ENCODE results near the gene LIME1.
A peak's percentile ranks its signal among the peaks of the same experiment; 100 is the strongest.

LIME1 gene

DNA sequence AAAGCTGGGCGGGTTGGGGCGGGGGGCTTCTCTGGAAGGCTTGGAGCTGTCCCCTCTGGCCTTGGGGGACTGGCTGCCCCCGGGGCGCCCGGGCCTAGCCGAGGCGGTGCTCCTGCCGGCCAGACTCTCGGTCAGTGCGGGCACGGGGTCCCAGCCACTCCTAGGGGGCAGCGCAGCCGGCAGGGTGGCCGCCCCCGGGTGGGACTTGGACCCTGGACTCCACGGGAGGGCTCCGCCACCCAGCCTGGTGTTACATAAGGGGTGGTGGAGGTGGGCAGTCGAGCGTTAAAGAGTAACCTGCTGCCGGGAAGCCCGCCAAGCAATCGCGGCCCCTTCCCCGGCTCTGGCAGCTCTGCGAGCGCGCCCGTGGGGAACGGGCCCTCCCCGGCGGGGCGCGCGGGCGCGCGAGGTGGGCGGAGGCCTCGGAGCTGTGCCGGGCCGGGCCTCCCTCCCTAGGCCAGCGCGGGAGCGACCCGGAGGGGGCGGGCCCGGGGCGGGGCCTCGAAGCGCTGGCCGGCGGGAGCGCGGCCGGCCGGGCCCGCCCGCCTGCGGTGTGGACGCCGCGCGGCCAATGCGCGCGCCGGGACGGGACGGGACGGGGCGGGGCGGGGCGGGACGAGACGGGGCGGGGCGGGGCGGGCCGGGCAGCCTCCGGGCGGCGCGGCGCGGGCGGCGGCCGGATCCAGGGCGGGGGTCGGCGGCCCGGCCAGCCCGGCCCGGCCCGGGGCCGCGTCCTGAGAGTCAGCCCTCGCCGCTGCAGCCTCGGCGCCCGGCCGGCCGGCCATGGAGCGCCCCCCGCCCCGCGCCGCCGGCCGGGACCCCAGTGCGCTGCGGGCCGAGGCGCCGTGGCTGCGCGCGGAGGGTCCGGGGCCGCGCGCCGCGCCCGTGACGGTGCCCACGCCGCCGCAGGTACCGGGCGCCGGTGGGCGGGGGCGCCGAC, 2.9 kb downstream of the LIME1 start, which contains the start of gene SLC2A4RG:
Gene SLC2A4RG, plus strand, starts transcription at position 647 of the 940 bp plus-strand sequence. Its CDS starts 137 bp downstream, at position 784.
- peak; percentile 32 for DNase-seq

DNA sequence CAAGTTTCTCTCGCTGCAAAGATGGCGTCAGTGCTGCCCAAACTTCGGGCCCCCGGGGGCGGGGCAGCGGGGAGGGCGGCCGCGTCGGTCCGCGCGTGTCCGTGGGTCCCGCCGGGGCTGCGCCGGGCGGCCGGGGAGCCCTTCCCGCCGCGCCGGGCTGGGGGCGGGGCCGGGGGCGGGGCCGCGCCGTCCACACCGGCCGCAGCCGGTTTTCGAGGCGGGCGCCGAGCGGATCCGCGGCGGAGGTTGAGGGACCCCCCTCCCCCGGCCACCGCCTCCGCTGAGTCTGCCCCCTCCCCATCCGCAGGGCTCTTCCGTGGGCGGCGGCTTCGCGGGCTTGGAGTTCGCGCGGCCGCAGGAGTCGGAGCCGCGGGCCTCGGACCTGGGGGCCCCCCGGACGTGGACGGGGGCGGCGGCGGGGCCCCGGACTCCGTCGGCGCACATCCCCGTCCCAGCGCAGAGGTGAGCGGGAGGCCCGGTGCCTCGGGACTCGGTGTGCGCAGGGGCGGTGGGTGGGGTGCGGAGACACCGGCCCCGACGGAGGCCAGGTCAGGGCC, 3.7 kb downstream of the LIME1 start:
- DNase-seq: no peak

DNA sequence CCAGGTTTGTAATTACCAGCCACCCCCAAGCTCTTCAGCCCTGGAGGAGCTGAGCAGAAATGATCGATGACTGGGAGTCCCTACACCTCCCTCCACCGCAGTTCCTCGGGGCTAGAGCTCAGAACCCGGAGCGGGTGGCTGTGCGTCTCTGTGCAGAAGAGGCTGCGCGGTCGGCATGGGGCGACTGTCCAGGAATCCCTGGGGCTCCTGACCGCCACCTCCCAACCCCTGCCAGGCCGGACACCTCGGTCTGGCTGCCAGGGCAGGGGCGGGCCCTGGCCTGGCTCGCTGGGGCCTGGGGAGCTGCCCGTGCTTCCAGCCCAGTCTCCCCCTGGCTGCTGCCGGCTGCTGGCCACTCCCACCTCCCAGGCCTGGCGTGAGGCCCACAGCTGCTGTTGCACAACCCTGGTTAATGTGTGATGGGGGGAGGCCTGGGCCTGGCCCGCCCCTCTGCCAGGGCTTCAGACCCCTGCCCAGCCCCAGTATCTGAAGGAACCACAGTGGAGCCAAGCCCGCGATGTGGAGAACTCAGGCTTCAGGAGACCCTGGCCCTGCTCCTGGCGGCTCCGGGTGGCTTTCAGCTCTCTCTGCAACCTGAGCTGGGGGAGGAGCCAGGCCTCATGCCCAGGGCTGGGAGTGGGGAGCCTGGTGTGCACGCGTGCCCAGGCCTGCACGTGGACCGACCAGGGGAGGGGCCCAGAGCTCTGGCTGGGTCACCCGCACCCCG, 4.3 kb downstream of the LIME1 start:
- DNase-seq: peak; percentile 63

DNA sequence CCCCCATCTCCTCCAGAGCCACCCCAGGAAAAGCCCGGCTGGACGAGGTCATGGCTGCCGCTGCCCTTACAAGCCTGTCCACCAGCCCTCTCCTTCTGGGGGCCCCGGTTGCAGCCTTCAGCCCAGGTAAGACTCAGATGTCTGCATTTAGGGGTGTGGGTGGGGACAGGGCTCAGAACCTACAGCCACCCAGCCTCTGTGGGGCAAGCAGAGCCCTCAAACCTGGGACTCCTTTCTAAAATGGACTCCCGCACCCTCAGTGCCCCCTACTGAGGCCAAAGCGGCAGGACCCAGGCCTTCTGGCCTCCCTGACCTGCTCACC, 4.9 kb downstream of the LIME1 start:
- DNase-seq: no peak

DNA sequence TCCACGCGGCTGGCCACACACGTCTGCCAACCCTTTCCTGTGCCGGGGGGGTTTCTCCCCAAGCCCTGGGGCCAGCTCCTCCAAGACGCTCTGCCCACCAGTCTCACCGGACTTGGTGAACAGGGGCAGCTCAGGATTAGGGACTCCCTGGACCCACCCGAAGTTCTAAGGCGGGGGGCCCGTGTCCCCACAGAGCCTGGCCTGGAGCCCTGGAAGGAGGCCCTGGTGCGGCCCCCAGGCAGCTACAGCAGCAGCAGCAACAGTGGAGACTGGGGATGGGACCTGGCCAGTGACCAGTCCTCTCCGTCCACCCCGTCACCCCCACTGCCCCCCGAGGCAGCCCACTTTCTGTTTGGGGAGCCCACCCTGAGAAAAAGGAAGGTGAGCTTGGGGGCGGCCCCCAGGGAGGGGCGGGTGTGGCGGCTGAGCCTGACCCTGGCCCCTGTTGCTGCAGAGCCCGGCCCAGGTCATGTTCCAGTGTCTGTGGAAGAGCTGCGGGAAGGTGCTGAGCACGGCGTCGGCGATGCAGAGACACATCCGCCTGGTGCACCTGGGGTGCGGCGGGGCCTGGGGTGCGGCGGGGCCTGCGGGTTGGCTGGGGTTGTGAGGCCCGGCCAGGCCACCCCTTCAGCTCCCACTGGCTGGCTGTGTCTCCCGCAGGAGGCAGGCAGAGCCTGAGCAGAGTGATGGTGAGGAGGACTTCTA, 5.4 kb downstream of the LIME1 start:
- no peak for DNase-seq

DNA sequence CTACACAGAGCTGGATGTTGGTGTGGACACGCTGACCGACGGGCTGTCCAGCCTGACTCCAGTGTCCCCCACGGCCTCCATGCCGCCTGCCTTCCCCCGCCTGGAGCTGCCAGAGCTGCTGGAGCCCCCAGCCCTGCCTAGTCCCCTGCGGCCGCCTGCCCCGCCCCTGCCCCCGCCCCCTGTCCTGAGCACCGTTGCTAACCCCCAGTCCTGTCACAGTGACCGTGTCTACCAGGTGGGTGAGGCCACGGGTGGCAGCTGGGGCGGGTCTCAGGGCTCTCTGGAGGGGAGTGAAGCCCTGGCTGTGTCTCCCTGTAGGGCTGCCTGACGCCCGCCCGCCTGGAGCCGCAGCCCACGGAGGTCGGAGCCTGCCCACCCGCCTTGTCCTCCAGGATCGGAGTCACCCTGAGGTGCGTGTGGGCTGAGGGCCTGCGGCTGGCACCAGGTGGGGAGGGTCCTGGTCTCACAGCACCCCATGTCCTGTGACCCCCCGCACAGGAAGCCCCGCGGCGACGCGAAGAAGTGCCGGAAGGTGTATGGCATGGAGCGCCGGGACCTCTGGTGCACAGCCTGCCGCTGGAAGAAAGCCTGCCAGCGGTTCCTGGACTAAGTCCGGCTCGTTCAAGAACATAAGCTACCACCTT, 6.0 kb downstream of the LIME1 start:
- DNase-seq: no peak

DNA sequence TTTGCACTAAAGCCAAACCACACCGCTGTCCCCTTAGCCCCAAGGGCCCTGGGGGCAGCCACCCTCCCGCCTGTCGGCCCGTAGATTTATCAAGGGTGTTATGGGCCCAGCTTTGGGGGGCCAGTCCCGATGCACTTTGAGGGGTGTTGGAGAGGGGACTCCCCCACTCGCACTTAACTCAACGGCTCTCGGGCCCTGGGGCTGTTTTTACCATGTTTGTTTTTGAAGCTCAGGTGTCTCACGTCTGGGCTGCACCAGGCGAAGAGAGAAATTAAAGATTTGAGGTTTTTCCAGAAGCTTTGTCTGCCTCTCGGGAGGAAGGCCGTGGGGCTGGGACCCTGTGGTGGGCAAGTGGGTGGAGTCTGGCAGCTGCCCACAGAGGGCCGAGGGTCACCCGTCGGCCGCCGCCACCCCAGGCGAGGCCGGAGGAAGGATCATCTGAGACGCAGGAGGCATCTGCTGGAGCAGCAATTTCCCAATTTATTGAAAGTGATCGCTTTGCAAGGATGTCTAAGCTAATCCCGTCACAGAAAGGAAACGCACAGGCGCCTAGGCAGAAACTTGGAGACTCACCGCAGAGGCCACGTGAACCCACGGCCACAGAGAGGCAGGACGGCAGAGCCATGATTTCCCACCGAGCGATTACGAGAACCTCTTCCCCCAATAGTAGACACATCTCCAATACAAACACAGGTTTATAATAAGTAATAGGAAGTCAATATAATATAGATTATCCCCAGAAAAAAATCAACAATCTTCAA, 6.9 kb downstream of the LIME1 start:
- no peak for DNase-seq

DNA sequence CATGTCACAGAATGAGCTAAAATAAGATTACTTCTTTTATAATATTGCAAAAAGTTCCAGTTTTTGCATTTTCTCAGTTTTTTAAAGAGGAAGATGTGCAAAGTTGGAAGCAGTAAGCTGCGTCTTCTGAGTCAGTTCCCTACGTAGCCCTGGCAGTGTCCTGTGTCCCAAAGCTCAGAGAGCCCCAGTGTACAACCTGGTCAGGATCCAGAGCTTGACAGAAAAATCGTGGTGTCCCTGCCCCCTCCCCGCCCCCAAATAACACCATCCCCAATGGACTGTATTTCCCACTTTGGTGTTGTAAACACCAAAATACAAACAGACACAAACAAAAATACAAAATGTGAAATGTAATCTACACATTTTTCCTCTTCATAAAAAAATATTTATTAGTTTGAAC, 7.7 kb downstream of the LIME1 start:
- no peak for DNase-seq

DNA sequence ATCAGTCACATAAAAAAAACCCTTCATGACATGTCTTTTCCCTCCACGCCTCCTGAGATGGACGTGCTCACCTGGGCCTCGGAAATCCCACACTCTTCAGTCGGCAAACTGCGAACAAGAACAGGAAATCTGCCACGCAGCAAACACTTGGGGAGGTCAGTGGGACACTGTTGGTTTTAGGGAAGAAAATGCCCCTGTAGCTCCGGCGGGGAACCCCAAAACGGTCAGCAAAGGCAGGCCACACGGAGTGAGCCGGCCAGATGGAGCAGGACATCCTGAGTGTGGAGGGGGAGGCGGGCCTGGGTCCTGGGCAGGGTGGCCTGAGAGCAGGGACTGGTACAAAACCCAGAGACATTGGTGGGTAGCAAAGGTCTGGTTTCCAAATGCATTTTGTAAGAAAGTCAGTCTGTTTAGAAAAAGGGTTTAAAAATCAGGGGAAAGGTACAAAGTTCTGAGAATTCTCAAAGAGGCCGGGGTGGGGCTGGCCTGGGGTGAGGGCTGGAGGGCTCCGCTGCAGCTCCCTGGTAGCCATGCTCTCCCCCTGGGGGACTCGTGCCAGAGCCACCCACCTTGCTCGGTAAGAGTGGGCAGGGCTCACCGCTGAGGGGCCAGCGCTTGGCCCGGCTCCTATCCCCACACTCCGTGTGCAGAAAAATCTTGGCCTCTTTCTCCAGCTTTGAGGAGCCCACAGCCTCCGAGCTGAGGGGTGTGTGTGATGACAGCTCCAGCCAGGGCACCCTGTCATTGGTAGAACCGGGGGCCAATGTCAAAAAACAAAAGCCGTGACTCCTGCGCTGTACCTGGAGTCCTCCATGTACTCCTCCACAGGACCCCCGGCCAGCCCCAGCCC, 8.3 kb downstream of the LIME1 start:
- DNase-seq: no peak

DNA sequence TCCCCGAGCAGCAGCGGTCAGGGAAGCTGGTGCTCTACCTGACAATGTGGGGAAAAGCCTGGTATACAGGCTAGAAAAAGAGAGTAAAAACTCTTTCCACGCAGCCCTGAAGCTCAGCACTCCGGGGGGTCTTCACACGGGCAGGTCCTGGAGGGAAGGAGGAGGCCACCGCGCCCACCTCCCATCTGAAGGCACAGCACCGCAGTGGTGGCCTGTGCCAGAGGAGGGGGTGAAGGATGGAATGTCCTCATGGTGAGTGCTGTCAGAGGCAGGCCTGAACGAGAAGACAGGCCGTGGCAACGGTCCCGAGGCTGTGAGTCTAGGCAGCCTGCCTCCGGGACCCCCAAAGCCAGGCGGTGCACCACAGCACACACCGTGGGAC, 9.0 kb downstream of the LIME1 start:
- no peak for DNase-seq

DNA sequence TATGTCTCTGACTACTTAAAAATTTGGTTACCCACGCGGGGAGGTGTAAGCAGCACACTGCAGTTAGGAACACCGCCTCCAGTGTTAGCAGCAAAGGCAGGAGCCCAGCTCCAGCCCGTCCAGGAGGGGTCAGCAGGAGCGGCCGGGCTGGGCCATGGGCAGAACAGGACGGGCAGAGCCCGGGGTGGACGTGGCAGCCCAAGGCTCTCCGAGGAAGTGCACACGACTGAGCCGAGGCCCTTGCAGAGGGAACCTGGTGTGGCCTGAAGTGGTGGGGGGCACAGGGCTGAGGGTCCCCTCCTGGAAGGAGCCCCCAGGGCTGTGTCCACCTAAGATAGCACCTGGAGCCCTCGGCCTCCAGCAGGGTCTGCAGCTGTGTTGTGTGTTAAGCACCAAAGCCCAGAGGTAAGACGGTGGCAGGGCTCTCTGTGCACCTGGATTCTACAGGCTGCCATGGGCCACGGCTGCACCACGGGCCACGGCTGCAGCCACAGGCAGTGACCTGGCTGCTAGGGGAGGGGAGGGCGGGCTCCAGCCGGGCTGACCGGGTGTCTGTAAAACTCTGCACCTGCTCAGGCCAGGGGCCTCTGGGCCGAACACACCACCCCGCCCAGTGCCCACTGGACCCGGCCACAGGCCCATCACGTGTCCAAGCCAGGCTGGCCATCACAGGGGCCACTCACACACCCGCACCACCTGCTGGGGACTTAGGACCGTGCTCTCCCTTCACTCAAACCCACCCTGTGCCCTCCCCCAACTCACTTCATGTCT, 9.7 kb downstream of the LIME1 start:
- DNase-seq: no peak

DNA sequence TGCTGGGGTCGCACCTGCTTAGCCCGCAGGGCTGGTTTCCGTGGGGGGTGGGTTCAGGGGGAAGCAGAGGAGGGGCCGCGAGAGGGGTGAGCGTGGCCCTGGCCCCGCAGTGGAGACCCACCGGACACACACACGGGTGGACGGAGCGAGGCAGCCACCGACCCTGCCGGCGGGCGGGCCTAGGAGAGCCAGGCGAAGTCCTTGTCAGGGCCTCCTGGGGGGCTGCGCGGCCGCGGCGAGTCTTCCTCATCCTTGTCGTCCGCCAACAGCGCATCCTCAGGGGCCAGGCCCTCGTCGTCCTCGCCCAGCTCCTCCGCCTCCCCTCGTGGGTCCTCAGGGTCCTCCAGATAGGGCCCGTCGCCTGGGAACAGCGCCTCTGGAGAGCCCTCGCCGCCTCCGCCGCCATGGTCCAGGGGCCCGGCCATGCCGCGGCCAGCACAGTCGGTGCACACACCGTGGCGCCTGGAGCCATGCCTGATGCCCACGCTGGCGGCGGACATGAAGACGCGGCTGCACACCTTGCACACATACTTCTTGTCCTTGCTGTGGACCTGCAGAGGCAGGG, 10.4 kb downstream of the LIME1 start:
- no peak for DNase-seq

DNA sequence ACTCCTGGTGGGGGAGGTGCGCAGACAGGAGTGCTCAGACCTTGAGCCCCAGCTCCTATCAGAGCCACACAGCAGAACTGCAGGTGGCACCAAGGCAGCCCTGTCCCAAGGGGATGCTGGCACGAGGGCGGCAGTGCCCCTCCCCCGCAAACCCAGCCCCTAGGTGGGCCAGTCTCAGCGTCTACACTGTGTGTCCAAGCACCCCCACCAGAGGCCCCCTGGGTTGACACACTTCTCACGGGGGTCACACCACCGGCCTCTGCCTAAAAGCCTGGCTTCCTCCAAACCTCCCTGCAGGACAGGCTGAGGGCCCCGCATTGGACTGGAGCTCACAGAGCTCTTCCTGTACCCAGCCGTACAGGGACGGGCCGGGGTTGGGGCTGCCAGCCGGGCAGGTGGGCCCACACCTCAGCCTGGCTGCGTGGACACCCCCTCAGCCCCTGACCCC, 11.2 kb downstream of the LIME1 start:
- no peak for DNase-seq

DNA sequence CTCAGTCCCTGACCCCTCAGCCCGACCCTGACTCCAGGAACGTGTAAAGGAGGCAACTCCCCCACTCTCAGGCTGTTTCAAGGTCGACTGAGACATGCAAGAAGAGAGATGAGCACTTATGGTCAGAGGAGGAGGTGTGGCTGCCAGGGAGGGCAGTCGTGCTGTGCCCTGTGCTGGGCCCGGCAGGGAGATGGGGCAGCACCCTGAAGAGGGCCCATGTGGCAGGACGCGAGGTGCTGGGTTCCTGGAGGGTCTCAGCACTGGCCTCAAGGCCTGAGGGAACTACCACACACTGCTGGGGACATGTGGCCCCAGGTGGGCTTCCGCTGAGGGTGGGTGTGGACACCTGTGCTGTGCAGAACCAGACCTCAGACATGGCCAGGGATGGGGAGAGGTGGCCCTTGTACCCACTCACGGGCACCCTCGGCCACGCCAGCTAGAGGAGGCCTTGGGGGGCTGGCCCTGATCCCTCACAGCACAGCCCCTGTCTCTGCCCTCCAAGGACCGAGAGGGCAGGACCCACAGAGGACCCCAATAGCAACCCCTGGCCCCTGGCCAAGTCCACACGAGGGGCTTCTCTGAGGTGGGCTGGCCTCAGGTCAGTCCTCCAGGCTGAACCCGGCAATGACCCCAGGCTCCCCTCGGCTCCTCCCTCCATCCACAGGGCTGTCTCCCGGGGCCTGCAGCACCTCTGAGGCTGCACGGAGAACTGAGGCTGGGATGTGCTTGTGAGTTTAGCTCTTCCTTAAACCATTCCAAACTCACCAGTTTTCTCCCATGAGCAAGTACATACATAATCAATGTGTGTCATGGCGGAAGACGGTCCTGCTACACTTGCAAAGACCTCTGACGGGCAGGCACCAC, 11.8 kb downstream of the LIME1 start:
- DNase-seq: no peak

DNA sequence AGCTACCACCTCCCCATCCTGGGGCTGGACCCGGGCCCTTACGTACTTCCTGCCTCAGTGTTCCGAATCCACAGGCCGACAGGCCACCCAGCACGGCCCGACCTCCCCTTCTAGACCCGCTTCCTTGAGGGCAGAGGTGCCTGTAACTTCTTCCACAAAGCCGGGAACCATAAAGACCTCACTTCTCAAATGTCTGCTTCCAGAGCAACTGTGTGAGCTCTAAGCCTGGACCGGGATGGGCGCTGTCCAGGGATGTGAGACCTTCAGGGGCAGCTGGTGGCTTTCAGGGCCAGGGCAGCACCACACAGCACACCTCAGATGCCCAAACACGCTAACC, 12.4 kb downstream of the LIME1 start:
- no peak for DNase-seq

DNA sequence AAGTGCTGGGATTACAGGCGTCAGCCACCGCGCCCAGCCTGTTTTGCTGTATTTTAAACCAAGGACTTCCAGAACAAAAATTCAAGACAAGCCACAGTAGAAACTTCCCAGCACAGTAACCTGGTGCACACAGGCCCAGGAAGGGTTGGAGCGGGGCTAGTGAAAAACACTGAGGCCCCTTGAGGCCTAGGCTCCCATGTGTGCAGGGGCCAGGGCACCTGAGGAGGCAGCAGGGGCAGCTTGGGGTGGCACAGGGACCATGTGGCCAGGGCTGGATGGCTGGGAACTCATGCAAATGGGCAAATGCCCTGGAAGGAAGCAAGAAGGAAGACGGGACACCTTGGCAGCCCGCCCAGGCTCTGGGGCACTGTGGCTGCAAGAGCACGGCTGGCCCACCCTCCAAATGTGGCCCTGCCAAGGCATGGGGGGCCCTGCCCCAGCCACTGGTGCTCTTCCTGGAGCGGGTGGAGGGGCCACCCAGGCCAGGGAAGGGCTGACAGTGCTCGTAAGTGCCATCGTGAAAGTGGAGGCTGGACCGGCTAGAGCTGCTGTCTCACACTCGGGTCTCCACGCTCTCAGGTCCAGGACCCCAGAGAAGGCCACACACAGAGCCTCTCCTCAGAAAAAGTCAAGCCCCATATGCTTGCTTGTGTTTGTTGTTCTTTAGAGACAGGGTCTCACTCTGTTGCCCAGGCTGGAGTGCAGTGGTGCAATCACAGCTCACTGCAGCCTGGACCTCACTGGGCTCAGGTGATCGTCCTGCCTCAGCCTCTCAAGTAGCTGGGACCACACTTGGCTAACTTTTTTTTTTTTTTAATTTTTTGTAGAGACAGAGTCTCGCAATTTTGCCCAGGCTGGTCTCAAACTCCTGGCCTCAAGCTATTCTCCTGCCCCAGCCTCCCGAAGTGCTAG, 13.4 kb downstream of the LIME1 start:
- no peak for DNase-seq

DNA sequence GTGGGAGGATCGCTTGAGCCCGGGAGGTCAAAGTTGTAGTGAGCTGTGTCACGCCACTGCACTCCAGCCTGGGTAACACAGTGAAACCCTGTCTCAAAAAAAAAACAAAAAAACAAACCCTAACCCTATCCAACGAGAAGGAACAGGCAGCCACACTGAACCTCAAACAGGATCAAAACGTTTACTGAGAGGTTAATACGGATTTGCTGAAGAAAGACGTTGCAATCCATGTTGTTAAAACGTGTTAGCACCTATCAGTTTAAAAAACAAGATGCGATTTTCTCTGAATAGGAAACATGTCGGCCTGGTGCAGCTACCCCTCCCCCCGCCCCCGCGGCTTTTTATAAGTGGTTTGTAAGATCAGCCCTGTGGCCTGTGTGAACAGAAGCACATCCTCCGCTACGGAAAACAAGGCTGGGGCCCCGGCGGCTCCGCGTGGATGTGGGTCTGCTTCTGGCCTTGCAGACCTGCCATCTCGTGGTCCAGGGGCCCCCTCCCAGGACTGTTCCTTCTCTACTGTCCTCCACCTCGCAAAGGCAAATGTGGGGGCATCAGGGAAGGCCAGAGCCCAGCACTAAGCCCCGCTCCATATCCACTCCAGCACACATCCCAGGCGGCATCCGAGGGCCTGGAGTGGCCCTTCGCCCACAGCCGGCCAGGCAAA, 14.5 kb downstream of the LIME1 start:
- DNase-seq: no peak

Measured in GF-D8 (cell line).